Naive thymus-derived CD4-positive, alpha-beta T cell (primary cell): ENCODE data around the gene CLEC3B. TPM values are rescaled to one million over a fixed set of nuclear protein-coding genes. Genes with fewer than 3 reads are reported as not detected.

Source experiments
- ATAC-seq: fragments of 150-1000 bp; cut with Tn5 transposase; 2 replicates; pipeline ENCODE4 v1.10.0; 2021; ENCODE audit warnings: mild to moderate bottlenecking, moderate library complexity
- CTCF ChIA-PET: fragments of 350-600 bp; sonication (Branson Sonifier 250); formaldehyde crosslinking; loops from one replicate; lab custom pipeline; 2021; ENCODE audit warnings: antibody characterized with exemption; lab: Charles Lee
- POLR2A ChIA-PET: fragments of 350-600 bp; sonication (Branson Sonifier 250); formaldehyde crosslinking; loops from one replicate; lab custom pipeline; 2021; ENCODE audit warnings: antibody characterized with exemption, inconsistent platforms; lab: Charles Lee
- DNase-seq, 9 donors: peaks; one replicate each; pipeline versions ENCODE4 v3.0.0 to v3.0.0-alpha.2; 2020 to 2022; ENCODE audit warnings: mixed read lengths in 1 of 9
- H3K27ac ChIP-seq: one replicate; pipeline ENCODE4 v1.7.0; 2013; ENCODE audit warnings: mild to moderate bottlenecking, low read depth, low read length, moderate library complexity
- H3K27me3 ChIP-seq, 2 donors: one replicate each; pipeline ENCODE4 v1.7.0; 2013; ENCODE audit warnings: low read length in 2 of 2, mild to moderate bottlenecking in 2 of 2, moderate library complexity in 2 of 2; ENCODE audit not compliant: control insufficient read depth in 2 of 2, insufficient read depth in 2 of 2
- H3K36me3 ChIP-seq, 3 experiments: 1 replicate in 2 of 3; 2 replicates in 1 of 3; pipeline ENCODE4 v1.7.0; 2013; ENCODE audit warnings: low read length in 3 of 3, mild to moderate bottlenecking in 3 of 3, moderate library complexity in 1 of 3; ENCODE audit not compliant: insufficient read depth in 3 of 3, control insufficient read depth in 2 of 3
- H3K4me1 ChIP-seq, 2 donors: one replicate each; pipeline ENCODE4 v1.7.0; 2013; ENCODE audit warnings: low read length in 2 of 2, mild to moderate bottlenecking in 2 of 2, moderate library complexity in 1 of 2; ENCODE audit not compliant: control insufficient read depth in 2 of 2, insufficient read depth in 2 of 2
- H3K4me3 ChIP-seq: 2 replicates; pipeline ENCODE4 v1.7.0; 2013; ENCODE audit warnings: mild to moderate bottlenecking, low read length
- H3K9me3 ChIP-seq, 3 experiments: 1 replicate in 2 of 3; 2 replicates in 1 of 3; pipeline ENCODE4 v1.7.0; 2013; ENCODE audit warnings: low read length in 3 of 3; ENCODE audit not compliant: control insufficient read depth in 2 of 3
- H3K27ac Mint-ChIP-seq, 9 donors: one replicate each; pipeline ENCODE4 v1.8.0; 2020 to 2022; ENCODE audit warnings: mixed read lengths in 9 of 9, mild to moderate bottlenecking in 8 of 9, moderate library complexity in 5 of 9, inconsistent platforms in 2 of 9
- H3K27me3 Mint-ChIP-seq, 5 donors: one replicate each; pipeline ENCODE4 v1.8.0; 2021 to 2022; ENCODE audit warnings: mixed read lengths in 5 of 5, mild to moderate bottlenecking in 1 of 5
- H3K36me3 Mint-ChIP-seq, 5 donors: one replicate each; pipeline ENCODE4 v1.8.0; 2020 to 2022; ENCODE audit warnings: mixed read lengths in 5 of 5, mild to moderate bottlenecking in 3 of 5, inconsistent platforms in 1 of 5
- H3K4me1 Mint-ChIP-seq, 7 donors: one replicate each; pipeline ENCODE4 v1.8.0; 2020 to 2022; ENCODE audit warnings: mixed read lengths in 7 of 7, mild to moderate bottlenecking in 3 of 7, inconsistent platforms in 1 of 7
- H3K4me3 Mint-ChIP-seq, 10 donors: one replicate each; pipeline ENCODE4 v1.8.0; 2020 to 2022; ENCODE audit warnings: mild to moderate bottlenecking in 10 of 10, mixed read lengths in 10 of 10, moderate library complexity in 6 of 10, inconsistent platforms in 2 of 10
- H3K9me3 Mint-ChIP-seq, 11 donors: one replicate each; pipeline ENCODE4 v1.8.0; 2020 to 2022; ENCODE audit warnings: mixed read lengths in 11 of 11, mild to moderate bottlenecking in 4 of 11, inconsistent platforms in 1 of 11, moderate library complexity in 1 of 11
- intact Hi-C, 2 donors: fragments of 100-400 bp; cut with micrococcal nuclease; formaldehyde crosslinking; loops; one replicate each; pipeline ENCODE4 v1.15.1; 2023
- polyA plus RNA-seq, 2 donors: library from polyadenylated mRNA; unstranded; fragments of 300-500 nt; fragmentation: Illumina TruSeq; gene quantifications; one replicate each; pipeline ENCODE4 v1.2.3, GENCODE V29; 2021
- total RNA-seq, 6 experiments: library from RNA in 5 of 6; stranded (reverse) in 5 of 6; gene quantifications; 1 replicate in 5 of 6; 2 replicates in 1 of 6; pipeline ENCODE4 v1.2.3 and lab custom pipeline; 2021 to 2026

The CLEC3B gene
- total and polyA plus RNA-seq, 7 experiments from 2014 or later, result 0.45 to 1.8 (median 0.75) TPM; not detected in 2

- intact Hi-C loops, result no loop called here
- ChIA-PET POLR2A (no interaction called here), CTCF (interaction anchor here (0.6 to 1.4 kb wide), 2 partner anchors 29 to 455 kb away, joined by 4 read pairs; no protein-coding TSS in a partner anchor)
- Mint-ChIP-seq H3K9me3 (peaks cover 0 to 23% (median 8%) of the 10 kb centered on the region in 11 donors), H3K4me1 (peaks cover 30 to 80% (median 56%) of the 10 kb centered on the region in 7 donors), H3K27ac (peak overlapping the region in 8 of 9 donors; percentile 51 to 94 (median 78)), H3K27me3 (no peaks in the 10 kb centered on the region), H3K4me3 (peak overlapping the region in 9 of 10 donors; percentile 6 to 66 (median 55)), H3K36me3 (peaks cover 17 to 72% (median 44%) of the 10 kb centered on the region in 5 donors)
- Histone ChIP-seq H3K27ac (no peak overlapping the region), H3K27me3 (no peaks in the 10 kb centered on the region), H3K36me3 (peaks cover 1 to 51% (median 11%) of the 10 kb centered on the region in 3 experiments), H3K9me3 (peaks cover 0 to 4% (median 0%) of the 10 kb centered on the region in 3 experiments), H3K4me1 (peaks cover 9 to 26% of the 10 kb centered on the region in 2 donors), H3K4me3 (no peak overlapping the region)
- DNase-seq (no peak), ATAC-seq (no peak)
Measured at GRCh38 chr3:45007091-45007490, 19.0 kb upstream of the CLEC3B start.

DNA sequence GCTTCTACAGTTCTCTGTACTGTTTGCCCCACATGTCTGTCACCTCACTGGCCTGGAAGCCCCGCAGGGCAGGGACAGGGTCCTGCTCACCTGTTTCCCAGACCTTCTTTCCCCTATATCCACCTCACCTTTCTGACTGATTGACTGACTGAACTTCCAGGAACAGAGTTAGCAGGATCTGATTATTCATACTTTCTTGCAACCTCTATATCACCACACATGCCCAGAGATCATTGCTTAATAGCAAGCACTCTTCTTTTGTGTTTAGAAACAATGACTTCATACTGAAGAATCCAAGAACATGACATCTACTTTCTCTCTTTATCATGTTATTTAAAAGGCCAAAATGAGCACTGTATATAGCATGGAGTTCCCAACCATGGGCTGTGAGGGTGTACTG, 18.0 kb upstream of the CLEC3B start:
- peaks cover 34 to 73% (median 46%) of the 10 kb centered on the region in 7 donors for H3K4me1 Mint-ChIP-seq
- H3K27ac Mint-ChIP-seq, result peak overlapping the region in 8 of 9 donors; percentile 0 to 77 (median 27)
- peaks cover 22 to 72% (median 51%) of the 10 kb centered on the region in 5 donors for H3K36me3 Mint-ChIP-seq
- Histone ChIP-seq H3K27ac (no peak overlapping the region), H3K9me3 (peaks cover 0 to 4% (median 0%) of the 10 kb centered on the region in 3 experiments), H3K36me3 (peaks cover 10 to 55% (median 11%) of the 10 kb centered on the region in 3 experiments), H3K4me1 (peaks cover 9 to 26% of the 10 kb centered on the region in 2 donors), H3K27me3 (no peaks in the 10 kb centered on the region), H3K4me3 (no peak overlapping the region)
- no peak for DNase-seq
- no peaks in the 10 kb centered on the region for H3K27me3 Mint-ChIP-seq
- H3K4me3 Mint-ChIP-seq, result peak overlapping the region in 4 of 10 donors; percentile 4 to 29 (median 16)
- POLR2A ChIA-PET, result interaction anchor here (1.2 to 1.3 kb wide), 2 partner anchors 16 to 32 kb away, joined by 3 to 5 read pairs; partner anchors contain the start of genes EXOSC7 and ZDHHC3
- CTCF ChIA-PET, result interaction anchor here (0.6 to 1.4 kb wide), 3 partner anchors 28 to 387 kb away, joined by 3 to 5 read pairs (median 4); no protein-coding TSS in a partner anchor
- H3K9me3 Mint-ChIP-seq, result peaks cover 0 to 23% (median 8%) of the 10 kb centered on the region in 11 donors
- intact Hi-C loops, result no loop called here
- ATAC-seq, result no peak

GRCh38 chr3:45009868-45010267, 16.2 kb upstream of the CLEC3B start:
- Mint-ChIP-seq H3K4me3 (no peak overlapping the region), H3K36me3 (peaks cover 20 to 65% (median 42%) of the 10 kb centered on the region in 5 donors), H3K27ac (peak overlapping the region in 5 of 9 donors; percentile 12 to 49 (median 45)), H3K4me1 (peaks cover 25 to 58% (median 34%) of the 10 kb centered on the region in 7 donors), H3K27me3 (no peaks in the 10 kb centered on the region), H3K9me3 (peaks cover 0 to 12% (median 5%) of the 10 kb centered on the region in 11 donors)
- no peak overlapping the region for H3K4me3 ChIP-seq
- intact Hi-C loops, result no loop called here
- ChIA-PET POLR2A (interaction anchor here (0.7 kb wide), 2 partner anchors 27 to 58 kb away, joined by 3 to 4 read pairs; no protein-coding TSS in a partner anchor), CTCF (no interaction called here)
- no peak for ATAC-seq
- peaks cover 0 to 3% (median 0%) of the 10 kb centered on the region in 3 experiments for H3K9me3 ChIP-seq
- peaks cover 10 to 58% (median 11%) of the 10 kb centered on the region in 3 experiments for H3K36me3 ChIP-seq
- H3K27me3 ChIP-seq, result no peaks in the 10 kb centered on the region
- DNase-seq, result no peak
- no peak overlapping the region for H3K27ac ChIP-seq
- peaks cover 9 to 23% of the 10 kb centered on the region in 2 donors for H3K4me1 ChIP-seq

DNA sequence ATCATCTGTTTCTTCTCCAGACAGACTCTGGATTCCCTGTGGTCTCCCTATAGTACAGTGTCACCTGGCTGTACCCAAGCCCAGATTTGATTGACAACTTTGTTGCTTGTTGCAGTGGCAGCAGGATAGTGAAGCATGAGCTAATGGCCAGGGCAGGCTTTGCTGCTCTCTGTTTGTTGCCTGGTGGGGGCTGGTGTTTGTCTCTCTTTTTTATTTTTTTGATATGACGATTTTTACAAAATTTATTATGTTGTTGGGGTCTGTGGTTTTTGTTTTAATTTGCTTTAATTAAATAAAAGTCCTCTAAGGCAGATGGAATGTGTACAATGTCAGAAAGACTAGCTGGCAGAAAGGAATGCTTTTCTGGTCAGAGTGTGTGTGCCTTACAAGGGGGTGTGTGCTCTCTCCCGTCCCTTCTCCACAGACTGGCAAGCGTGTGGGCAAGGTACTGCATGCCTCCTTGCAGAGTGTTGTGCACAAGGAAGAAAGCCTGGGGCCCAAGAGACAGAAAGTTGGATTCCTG, 15.2 kb upstream of the CLEC3B start:
- POLR2A ChIA-PET, result interaction anchor here (0.6 kb wide), 1 partner anchor 521 kb away, joined by 6 read pairs; no protein-coding TSS in a partner anchor
- ATAC-seq (no peak), DNase-seq (no peak)
- peaks cover 18 to 61% (median 34%) of the 10 kb centered on the region in 5 donors for H3K36me3 Mint-ChIP-seq
- H3K36me3 ChIP-seq, result peaks cover 10 to 67% (median 11%) of the 10 kb centered on the region in 3 experiments
- H3K27me3 ChIP-seq, result no peaks in the 10 kb centered on the region
- no peak overlapping the region for H3K4me3 ChIP-seq
- peaks cover 0 to 2% (median 0%) of the 10 kb centered on the region in 11 donors for H3K9me3 Mint-ChIP-seq
- no peak overlapping the region for H3K27ac ChIP-seq
- CTCF ChIA-PET, result no interaction called here
- no peaks in the 10 kb centered on the region for H3K9me3 ChIP-seq
- peak overlapping the region in 4 of 9 donors; percentile 36 to 83 (median 55) for H3K27ac Mint-ChIP-seq
- peaks cover 17 to 48% (median 25%) of the 10 kb centered on the region in 7 donors for H3K4me1 Mint-ChIP-seq
- H3K27me3 Mint-ChIP-seq, result no peaks in the 10 kb centered on the region
- H3K4me3 Mint-ChIP-seq, result no peak overlapping the region
- H3K4me1 ChIP-seq, result peaks cover 2 to 13% of the 10 kb centered on the region in 2 donors
- intact Hi-C loops, result no loop called here

GRCh38 chr3:45011756-45012508, 14.2 kb upstream of the CLEC3B start:
- Mint-ChIP-seq H3K4me1 (peaks cover 15 to 49% (median 28%) of the 10 kb centered on the region in 7 donors), H3K27ac (peak overlapping the region in 6 of 9 donors; percentile 21 to 83 (median 70)), H3K4me3 (peak overlapping the region in 3 of 10 donors; percentile 11 to 44 (median 29)), H3K36me3 (peaks cover 20 to 68% (median 36%) of the 10 kb centered on the region in 5 donors), H3K9me3 (no peaks in the 10 kb centered on the region), H3K27me3 (no peaks in the 10 kb centered on the region)
- no peak for ATAC-seq
- H3K27me3 ChIP-seq, result no peaks in the 10 kb centered on the region
- H3K4me1 ChIP-seq, result peaks cover 0 to 10% of the 10 kb centered on the region in 2 donors
- H3K27ac ChIP-seq, result no peak overlapping the region
- no peak for DNase-seq
- ChIA-PET CTCF (interaction anchor here (0.5 kb wide), 1 partner anchor 962 kb away, joined by 3 read pairs; no protein-coding TSS in a partner anchor), POLR2A (interaction anchor here (0.6 kb wide), 1 partner anchor 297 kb away, joined by 3 read pairs; no protein-coding TSS in a partner anchor)
- intact Hi-C loops, result no loop called here
- no peak overlapping the region for H3K4me3 ChIP-seq
- peaks cover 10 to 67% (median 11%) of the 10 kb centered on the region in 3 experiments for H3K36me3 ChIP-seq
- no peaks in the 10 kb centered on the region for H3K9me3 ChIP-seq

DNA sequence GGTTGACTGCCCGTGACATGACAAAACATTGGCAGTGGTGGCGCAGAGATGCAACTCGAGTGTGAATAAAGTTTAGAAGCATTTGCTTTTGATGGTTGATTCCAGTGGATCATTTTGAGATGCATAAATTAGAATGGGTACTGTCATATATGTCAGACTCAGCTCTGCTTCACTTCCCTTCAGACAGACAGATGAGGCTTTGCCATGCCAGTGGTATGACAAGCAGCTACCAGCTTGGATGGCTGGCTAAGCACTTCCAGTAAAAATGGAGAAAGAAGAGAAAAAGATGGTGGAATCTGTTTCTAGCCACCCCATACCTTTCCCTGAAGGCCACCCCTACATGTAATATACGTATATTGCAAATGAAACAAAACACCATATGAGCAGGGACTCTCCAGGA, 13.5 kb upstream of the CLEC3B start:
- peaks cover 0 to 4% of the 10 kb centered on the region in 2 donors for H3K4me1 ChIP-seq
- Mint-ChIP-seq H3K9me3 (no peaks in the 10 kb centered on the region), H3K27me3 (no peaks in the 10 kb centered on the region), H3K27ac (peak overlapping the region in 1 of 9 donors; percentile 21), H3K4me3 (no peak overlapping the region), H3K4me1 (peaks cover 13 to 44% (median 25%) of the 10 kb centered on the region in 7 donors), H3K36me3 (peaks cover 16 to 61% (median 33%) of the 10 kb centered on the region in 5 donors)
- ATAC-seq (no peak), DNase-seq (no peak)
- no peaks in the 10 kb centered on the region for H3K27me3 ChIP-seq
- CTCF ChIA-PET, result no interaction called here
- peaks cover 8 to 62% (median 10%) of the 10 kb centered on the region in 3 experiments for H3K36me3 ChIP-seq
- H3K9me3 ChIP-seq, result no peaks in the 10 kb centered on the region
- no peak overlapping the region for H3K4me3 ChIP-seq
- POLR2A ChIA-PET, result interaction anchor here (0.6 kb wide), 1 partner anchor 297 kb away, joined by 3 read pairs; no protein-coding TSS in a partner anchor
- intact Hi-C loops, result no loop called here
- no peak overlapping the region for H3K27ac ChIP-seq
